GM19025 (cell line): Measurements from ENCODE around the gene S1PR1.

Experiments
- ATAC-seq: cut with Tn5 transposase; IDR thresholded peaks from one replicate; pipeline ENCODE4 v1.9.1; 2021; ENCODE audit warnings: mild to moderate bottlenecking, low read depth, moderate library complexity; ENCODE audit not compliant: unreplicated experiment

Gene S1PR1

DNA sequence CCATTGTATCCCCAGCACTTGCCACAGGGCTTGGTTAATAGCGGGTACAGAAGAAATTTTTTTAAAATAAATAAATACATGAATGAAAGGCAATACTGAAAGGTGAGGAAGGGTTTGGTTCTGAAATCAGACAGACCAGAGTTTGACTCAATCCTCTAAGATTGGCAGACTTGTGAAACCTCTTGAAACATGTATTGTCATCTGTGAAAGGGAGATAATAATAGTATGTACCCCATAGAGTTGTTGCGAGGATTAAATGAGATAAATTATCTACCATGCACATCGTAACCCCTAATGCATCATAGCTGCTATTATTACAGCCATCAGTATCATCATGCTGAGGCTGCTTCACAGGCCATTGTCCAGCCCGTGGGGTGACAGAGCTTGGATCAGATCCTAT lies 41.4 kb downstream of the S1PR1 start:
- no peak for ATAC-seq

- ATAC-seq: no peak
Observed at GRCh38 chr1:101278845-101279244, 42.0 kb downstream of the S1PR1 start.

DNA sequence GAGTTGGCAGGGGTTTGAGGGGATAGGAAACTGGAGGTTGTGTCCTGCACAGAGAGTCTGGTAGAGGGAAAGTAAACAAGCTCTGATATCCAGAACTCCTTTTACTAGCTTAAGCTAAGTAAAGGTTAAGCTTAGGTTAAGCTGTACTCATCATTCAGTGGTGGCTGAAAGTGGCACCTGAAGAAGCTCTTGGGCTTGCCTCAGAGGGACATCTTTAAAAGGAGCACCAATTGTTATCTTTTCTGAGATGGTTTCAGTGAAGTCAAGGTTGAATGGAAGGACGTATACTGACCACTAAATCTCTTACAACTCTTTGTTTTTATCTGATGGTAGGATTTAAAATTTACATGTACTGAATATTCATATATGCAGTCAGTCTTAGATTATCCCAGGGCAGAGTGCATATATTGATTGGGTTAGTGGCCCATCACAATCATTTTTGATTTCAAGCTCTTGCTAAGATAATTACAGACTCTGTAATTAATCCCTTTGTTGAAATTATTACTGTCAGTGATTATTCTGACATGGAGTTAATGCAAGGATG lies 43.3 kb downstream of the S1PR1 start:
- no peak for ATAC-seq

- ATAC-seq: no peak
Observed at GRCh38 chr1:101280942-101281654, 44.3 kb downstream of the S1PR1 start.

DNA sequence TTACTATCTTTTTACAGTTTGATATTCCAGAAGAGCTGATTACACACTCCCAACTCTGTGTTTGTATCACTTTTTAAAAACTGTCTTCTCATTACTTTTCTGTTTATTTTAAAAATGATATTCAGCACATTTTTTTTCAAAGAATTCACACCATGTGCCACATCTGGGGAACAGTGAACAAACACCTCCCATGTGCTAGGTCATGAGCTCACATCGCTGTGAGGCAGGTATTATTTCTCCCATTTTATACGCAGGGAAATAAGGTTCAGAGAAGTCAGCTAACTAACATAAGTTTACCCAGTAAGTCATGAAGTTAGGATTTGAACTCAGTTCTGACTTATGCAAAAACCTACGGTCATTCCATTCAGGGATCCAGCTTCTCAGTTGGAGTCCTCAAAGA lies 44.9 kb downstream of the S1PR1 start:
- ATAC-seq: no peak

- ATAC-seq: no peak
Observed at GRCh38 chr1:101282314-101283038, 45.7 kb downstream of the S1PR1 start.

- ATAC-seq: no peak
Observed at GRCh38 chr1:101283443-101283842, 46.6 kb downstream of the S1PR1 start.

DNA sequence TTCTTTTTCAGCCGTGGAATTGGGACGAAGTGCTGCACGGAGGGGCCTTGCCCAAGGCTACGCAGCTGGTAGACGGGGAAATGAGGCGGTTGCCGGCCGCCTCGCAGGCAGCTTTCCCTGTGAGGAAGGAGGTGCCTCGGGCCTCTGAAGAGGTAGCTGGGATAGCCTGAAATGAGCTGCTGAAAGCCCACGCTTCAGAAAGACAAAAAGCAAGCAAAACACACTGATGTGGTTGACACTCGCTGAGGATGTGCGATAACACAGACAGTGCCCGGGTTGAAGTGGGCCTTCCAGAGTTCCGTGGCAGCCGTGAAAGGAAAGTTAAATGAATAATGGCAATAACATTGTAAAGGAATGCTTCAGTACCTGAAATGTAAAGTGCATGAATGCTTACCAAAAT lies 47.2 kb downstream of the S1PR1 start:
- no peak for ATAC-seq

GRCh38 chr1:101284622-101285218 lies 47.9 kb downstream of the S1PR1 start:
- no peak for ATAC-seq

GRCh38 chr1:101285922-101286570 lies 49.2 kb downstream of the S1PR1 start:
- no peak for ATAC-seq

DNA sequence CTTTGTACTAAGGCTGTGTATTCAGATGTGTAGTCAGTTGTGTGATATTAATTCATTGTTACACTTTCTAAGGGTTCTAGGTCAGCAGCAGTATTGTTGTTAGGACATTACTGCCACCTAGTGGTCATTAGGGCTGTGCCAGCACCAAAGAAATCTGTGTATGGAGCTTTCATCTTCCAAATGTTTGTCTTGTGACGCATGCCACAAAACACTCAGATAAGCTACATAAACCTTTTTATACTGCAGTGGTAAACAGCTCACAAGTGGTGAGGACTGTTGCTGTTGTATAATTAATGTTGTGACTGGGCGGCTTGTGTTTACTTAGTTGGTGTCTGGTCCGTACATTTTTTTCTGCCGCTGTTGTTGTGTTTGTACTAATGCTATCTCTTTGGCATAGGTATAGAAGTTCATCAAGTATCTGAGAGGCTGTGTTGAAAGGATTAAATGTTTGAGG lies 51.7 kb downstream of the S1PR1 start:
- ATAC-seq: peak; percentile 49

DNA sequence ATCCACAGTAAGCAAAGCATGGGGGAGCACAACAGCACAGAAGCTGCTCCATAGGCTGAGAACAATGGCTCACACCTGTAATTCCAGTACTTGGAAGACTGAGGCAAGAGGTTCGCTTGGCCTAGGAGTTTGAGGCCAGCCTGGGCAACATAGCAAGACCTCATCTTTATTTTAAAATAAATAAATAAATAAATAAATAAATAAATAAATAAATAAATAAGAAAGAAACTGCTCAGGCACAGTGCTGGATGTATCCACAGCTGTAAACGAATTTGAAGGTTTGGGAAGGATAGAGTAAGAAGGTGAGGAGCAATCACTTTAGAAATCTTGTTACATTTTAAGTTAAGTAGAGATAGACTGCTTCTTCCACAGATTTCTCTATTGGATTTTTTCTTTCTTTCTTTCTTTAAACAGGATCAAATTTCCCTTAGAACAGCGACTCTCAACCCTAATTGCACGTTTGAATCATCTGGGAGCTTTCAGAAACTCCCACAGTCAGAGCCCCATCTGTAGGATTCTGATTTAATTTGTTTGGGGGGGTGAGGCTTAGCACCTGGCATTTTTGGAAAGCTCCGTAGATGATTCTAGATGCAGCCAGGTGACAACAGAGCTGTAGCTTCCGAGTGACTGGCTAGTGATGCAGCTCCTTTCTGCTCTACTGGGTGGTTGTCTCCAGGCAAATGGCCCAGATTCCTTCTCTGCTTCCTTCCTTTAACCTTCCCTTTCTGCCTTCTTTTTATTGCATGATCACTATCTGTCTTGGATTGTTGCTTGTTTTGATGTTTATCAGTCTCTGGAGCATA lies 53.5 kb downstream of the S1PR1 start:
- no peak for ATAC-seq
